Measurements from ENCODE around the gene TMEM178B.

DNA sequence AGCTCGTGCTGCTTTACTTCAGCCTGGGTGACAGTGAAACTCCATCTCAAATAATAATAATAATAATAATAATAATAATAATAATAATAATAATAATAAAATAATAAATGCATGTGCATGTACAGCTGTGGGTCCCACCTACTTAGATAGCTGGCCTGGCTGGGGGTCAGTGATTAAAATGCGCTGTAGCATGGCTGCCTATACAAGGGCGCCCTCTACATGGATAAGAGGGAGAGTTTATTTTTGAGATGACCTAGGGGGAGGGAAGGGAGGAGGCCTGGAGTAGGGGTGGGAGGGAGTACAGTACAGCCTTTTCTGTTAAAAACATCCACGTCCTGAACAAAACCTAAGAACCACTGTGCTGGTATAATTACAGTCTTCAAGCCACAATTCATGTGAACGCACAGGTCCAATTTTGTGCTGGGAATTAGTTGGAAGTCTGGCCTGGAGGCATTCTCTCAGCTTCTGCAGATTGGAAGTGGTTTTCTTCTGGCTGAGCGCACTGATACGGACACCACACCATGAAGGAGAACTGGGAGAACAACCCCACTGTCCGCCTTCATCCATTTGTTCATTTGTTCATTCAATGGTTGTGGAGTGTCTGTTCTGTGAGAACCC, 146.5 kb downstream of the TMEM178B start:
- TF ChIP-seq, protein P1, sequence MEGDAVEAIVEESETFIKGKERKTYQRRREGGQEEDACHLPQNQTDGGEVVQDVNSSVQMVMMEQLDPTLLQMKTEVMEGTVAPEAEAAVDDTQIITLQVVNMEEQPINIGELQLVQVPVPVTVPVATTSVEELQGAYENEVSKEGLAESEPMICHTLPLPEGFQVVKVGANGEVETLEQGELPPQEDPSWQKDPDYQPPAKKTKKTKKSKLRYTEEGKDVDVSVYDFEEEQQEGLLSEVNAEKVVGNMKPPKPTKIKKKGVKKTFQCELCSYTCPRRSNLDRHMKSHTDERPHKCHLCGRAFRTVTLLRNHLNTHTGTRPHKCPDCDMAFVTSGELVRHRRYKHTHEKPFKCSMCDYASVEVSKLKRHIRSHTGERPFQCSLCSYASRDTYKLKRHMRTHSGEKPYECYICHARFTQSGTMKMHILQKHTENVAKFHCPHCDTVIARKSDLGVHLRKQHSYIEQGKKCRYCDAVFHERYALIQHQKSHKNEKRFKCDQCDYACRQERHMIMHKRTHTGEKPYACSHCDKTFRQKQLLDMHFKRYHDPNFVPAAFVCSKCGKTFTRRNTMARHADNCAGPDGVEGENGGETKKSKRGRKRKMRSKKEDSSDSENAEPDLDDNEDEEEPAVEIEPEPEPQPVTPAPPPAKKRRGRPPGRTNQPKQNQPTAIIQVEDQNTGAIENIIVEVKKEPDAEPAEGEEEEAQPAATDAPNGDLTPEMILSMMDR (IDR thresholded peaks at IDR 0.05): no peak
- TF ChIP-seq POLR2A (IDR thresholded peaks at IDR 0.05): no peak
- TF ChIP-seq EP300 (IDR thresholded peaks at IDR 0.05): no peak

Data from ovary (tissue), 3 donors.